T-helper 1 cell treated with Interleukin-12 subunit alpha and Interleukin-12 subunit beta and Interleukin-4 antibody, amounts not matched to agents 30 μg/mL and 1 μg/mL, for 36 hours (primary cell): ENCODE measurements around the gene TP53BP2.

Experiments used
- H3K27ac Mint-ChIP-seq: one replicate; pipeline ENCODE4 v1.8.0; 2021; ENCODE audit warnings: mild to moderate bottlenecking, mixed read lengths
- H3K27me3 Mint-ChIP-seq: one replicate; pipeline ENCODE4 v1.8.0; 2021; ENCODE audit warnings: low read depth, mixed read lengths
- H3K36me3 Mint-ChIP-seq: one replicate; pipeline ENCODE4 v1.8.0; 2021; ENCODE audit warnings: low read depth, mixed read lengths
- H3K4me1 Mint-ChIP-seq: one replicate; pipeline ENCODE4 v1.8.0; 2021; ENCODE audit warnings: low read depth, mixed read lengths
- H3K4me3 Mint-ChIP-seq: one replicate; pipeline ENCODE4 v1.8.0; 2021; ENCODE audit warnings: mild to moderate bottlenecking, moderate library complexity, mixed read lengths
- H3K9me3 Mint-ChIP-seq: one replicate; pipeline ENCODE4 v1.8.0; 2021; ENCODE audit warnings: mixed read lengths

Gene TP53BP2

DNA sequence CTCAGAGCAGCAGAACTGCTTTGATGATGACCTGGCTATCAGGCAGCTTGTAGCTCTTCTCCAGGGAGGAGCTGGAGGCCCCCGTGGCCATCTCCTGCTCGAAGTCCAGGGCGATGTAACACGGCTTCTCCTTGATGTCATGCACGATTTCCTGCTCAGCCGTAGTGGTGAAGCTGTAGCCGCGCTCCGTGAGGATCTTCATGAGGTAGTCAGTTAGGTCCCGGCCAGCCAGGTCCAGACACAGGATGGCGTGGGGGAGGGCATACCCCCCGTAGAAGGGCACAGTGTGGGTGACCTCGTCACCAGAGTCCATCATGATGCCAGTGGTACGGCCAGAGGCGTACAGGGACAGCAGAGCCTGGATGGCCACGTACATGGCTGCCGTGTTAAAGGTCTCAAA is 18.3 kb upstream of the TP53BP2 start:
- H3K4me3 Mint-ChIP-seq: no peak overlapping the region
- H3K27me3 Mint-ChIP-seq: peaks cover 44% of the 10 kb centered on the region
- no peaks in the 10 kb centered on the region for H3K4me1 Mint-ChIP-seq
- no peak overlapping the region for H3K27ac Mint-ChIP-seq
- no peaks in the 10 kb centered on the region for H3K36me3 Mint-ChIP-seq
- H3K9me3 Mint-ChIP-seq: no peaks in the 10 kb centered on the region

DNA sequence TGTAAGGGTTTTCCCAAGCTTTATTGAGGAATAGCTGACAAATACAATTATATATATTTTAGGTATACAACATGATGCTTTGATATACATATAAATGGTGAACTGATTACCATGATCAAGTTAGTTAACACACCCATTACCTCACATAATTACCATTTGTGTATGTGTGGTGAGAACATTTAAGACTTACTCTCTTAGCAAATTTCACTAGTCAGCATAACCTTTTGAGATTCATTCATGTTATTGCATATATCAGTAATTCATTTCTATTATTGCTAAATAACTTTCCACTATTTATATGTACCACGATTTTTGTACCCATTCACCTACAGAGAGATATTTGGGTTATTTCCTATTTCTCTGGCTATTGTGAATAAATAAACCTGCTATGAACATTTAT is 16.2 kb upstream of the TP53BP2 start:
- Mint-ChIP-seq H3K4me3 (no peak overlapping the region), H3K4me1 (no peaks in the 10 kb centered on the region), H3K36me3 (no peaks in the 10 kb centered on the region), H3K27me3 (peaks cover 33% of the 10 kb centered on the region), H3K27ac (no peak overlapping the region), H3K9me3 (no peaks in the 10 kb centered on the region)

GRCh38 chr1:223860051-223860622 is 14.4 kb upstream of the TP53BP2 start:
- Mint-ChIP-seq H3K9me3 (no peaks in the 10 kb centered on the region), H3K4me3 (no peak overlapping the region), H3K27ac (no peak overlapping the region), H3K36me3 (no peaks in the 10 kb centered on the region), H3K27me3 (peaks cover 22% of the 10 kb centered on the region), H3K4me1 (no peaks in the 10 kb centered on the region)

DNA sequence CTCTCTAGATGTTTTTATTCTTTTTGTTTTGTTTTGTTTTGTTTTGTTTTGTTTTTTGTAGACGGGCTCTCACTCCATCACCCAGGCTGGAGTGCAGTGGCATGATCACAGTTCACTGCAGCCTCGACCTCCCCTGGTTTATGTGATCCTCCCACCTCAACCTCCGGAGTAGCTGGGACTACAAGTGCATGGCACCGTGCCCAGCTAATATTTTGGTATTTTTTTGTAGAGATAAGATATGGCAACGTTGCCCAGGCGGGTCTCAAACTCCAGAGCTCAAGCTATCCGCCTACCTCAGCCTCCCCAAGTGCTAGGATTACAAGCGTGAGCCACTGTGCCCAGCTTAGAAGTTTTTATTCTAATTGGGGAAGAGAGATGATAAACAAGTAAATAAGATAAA is 13.3 kb upstream of the TP53BP2 start:
- H3K9me3 Mint-ChIP-seq: no peaks in the 10 kb centered on the region
- H3K4me1 Mint-ChIP-seq: no peaks in the 10 kb centered on the region
- H3K36me3 Mint-ChIP-seq: no peaks in the 10 kb centered on the region
- H3K27me3 Mint-ChIP-seq: peaks cover 22% of the 10 kb centered on the region
- no peak overlapping the region for H3K27ac Mint-ChIP-seq
- no peak overlapping the region for H3K4me3 Mint-ChIP-seq

DNA sequence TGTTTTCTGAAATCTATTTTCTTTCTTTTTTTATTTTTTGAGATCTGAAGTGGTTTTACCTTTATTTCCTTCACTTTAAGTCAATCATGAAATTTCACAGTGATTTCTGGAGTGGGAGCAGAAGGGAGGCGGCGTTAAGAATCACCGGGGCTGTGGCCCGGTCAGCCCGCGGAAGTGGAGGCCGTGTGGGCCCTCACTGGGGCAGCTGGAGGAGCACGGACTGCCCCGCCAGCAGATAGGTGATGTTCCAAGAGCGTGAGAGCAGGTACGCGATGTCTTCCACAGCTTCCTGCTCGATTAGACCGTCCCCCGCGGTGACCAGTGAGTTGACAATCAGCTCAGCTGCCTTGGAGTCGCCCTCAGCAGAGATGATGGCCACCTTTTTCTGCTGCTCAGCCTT is 10.6 kb upstream of the TP53BP2 start:
- H3K36me3 Mint-ChIP-seq: no peaks in the 10 kb centered on the region
- no peaks in the 10 kb centered on the region for H3K9me3 Mint-ChIP-seq
- H3K4me1 Mint-ChIP-seq: peaks cover 6% of the 10 kb centered on the region
- H3K27me3 Mint-ChIP-seq: peaks cover 25% of the 10 kb centered on the region
- H3K27ac Mint-ChIP-seq: no peak overlapping the region
- H3K4me3 Mint-ChIP-seq: no peak overlapping the region

DNA sequence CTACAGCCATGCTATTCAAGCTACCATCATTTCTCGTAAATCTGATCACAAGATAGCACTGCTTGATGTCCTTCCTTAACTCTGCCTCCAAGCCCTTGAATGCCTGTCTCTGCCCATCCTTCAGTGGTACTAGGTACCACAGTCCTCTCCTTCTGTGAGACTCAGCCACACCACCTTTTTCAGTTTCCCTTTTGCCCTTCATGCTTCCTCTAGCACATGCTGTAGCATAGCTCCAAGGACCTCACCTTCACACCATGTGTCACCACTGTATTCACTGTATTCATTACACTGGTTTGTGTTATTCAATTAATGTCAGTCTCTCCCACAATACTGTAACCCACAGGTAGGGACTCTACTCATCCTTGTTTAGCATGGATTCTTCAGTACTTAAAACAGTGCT is 8.0 kb upstream of the TP53BP2 start:
- Mint-ChIP-seq H3K27me3 (peaks cover 8% of the 10 kb centered on the region), H3K27ac (no peak overlapping the region), H3K4me1 (peaks cover 8% of the 10 kb centered on the region), H3K9me3 (peaks cover 6% of the 10 kb centered on the region), H3K4me3 (no peak overlapping the region), H3K36me3 (no peaks in the 10 kb centered on the region)

- Mint-ChIP-seq H3K27ac (no peak overlapping the region), H3K9me3 (peaks cover 6% of the 10 kb centered on the region), H3K4me1 (peaks cover 10% of the 10 kb centered on the region), H3K27me3 (peaks cover 4% of the 10 kb centered on the region), H3K36me3 (no peaks in the 10 kb centered on the region), H3K4me3 (no peak overlapping the region)
These were observed 7.5 kb upstream of the TP53BP2 start for GRCh38 chr1:223853275-223853674.

GRCh38 chr1:223852337-223852736 is 6.6 kb upstream of the TP53BP2 start:
- H3K27ac Mint-ChIP-seq: no peak overlapping the region
- H3K4me1 Mint-ChIP-seq: peaks cover 12% of the 10 kb centered on the region
- H3K4me3 Mint-ChIP-seq: no peak overlapping the region
- peaks cover 4% of the 10 kb centered on the region for H3K27me3 Mint-ChIP-seq
- H3K9me3 Mint-ChIP-seq: peaks cover 6% of the 10 kb centered on the region
- H3K36me3 Mint-ChIP-seq: no peaks in the 10 kb centered on the region

DNA sequence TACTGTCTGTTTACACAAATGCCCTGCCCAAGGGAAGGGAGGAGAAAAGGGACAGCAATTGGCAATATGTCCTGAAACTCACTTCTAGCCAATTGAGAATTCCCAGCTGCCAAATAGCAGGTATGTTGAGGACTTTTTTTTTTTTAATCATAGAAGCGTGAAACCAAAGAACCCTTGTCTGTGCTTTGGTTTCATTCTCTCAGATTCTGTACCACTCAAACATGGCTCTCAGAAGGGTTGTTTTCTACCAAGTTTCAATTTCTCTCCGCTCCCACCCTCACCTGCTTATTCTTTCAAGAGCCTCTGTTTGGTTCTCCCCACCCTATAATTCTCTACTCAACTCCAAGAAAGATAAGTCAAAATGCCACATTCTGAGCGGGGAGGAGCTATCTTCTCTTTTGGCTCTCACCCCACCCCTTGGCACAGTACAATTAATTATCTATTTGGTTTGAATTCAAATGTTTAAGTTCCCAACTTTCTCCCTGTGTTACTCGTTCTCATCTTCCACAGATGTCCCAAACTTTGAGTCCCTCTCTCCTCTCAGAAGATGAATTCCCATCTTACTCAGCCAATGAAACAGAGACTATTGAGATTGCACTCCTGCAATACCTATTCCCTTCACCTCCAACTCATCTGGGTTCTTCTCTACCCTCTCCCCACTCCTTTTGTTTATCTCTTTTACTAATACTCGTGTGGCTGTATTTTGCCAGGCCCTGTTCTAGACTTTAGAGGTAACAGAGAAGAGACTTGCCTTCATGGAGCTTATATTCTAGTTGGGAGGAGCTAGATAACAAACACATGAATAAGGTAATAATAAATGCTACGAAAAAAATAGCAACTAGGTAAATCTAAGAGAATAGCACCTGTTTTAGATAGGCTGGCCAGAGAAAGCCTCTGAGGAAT is 3.9 kb upstream of the TP53BP2 start:
- peaks cover 25% of the 10 kb centered on the region for H3K4me1 Mint-ChIP-seq
- peaks cover 4% of the 10 kb centered on the region for H3K27me3 Mint-ChIP-seq
- peaks cover 6% of the 10 kb centered on the region for H3K9me3 Mint-ChIP-seq
- H3K27ac Mint-ChIP-seq: no peak overlapping the region
- H3K36me3 Mint-ChIP-seq: peaks cover 4% of the 10 kb centered on the region
- no peak overlapping the region for H3K4me3 Mint-ChIP-seq

- Mint-ChIP-seq H3K27me3 (no peaks in the 10 kb centered on the region), H3K9me3 (peaks cover 6% of the 10 kb centered on the region), H3K27ac (no peak overlapping the region), H3K36me3 (peaks cover 4% of the 10 kb centered on the region), H3K4me3 (peak overlapping the region; percentile 12), H3K4me1 (peaks cover 31% of the 10 kb centered on the region)
These were observed 2.8 kb upstream of the TP53BP2 start for GRCh38 chr1:223848536-223848935.

DNA sequence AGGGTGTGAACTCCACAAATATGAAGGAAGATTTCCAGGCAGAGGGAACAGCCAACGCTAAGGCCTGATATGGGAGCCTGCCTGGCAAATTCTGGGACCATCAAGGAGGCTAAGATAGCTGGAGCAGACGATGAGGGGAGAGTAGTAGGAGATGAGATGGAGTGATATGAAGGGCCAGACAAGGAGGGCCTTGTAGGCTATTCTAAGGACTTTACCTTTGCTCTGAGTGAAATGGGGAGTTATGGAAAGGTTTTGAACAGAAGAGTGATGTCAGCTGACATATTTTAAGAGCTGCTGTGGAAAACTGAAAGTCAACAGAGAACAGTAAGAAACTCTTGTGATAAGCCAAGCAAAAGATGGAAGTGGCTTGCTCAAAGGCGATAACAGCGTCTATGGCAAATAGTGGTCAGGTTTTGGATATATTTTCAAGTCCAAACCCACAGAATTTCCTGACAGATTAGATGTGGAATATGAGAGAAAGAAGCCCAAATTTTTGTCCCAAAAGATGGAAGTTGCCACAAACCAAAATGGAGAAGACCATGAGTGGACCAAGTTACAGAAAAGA is 2.1 kb upstream of the TP53BP2 start:
- H3K36me3 Mint-ChIP-seq: peaks cover 4% of the 10 kb centered on the region
- H3K4me3 Mint-ChIP-seq: no peak overlapping the region
- no peak overlapping the region for H3K27ac Mint-ChIP-seq
- H3K9me3 Mint-ChIP-seq: peaks cover 6% of the 10 kb centered on the region
- H3K27me3 Mint-ChIP-seq: no peaks in the 10 kb centered on the region
- H3K4me1 Mint-ChIP-seq: peaks cover 30% of the 10 kb centered on the region

DNA sequence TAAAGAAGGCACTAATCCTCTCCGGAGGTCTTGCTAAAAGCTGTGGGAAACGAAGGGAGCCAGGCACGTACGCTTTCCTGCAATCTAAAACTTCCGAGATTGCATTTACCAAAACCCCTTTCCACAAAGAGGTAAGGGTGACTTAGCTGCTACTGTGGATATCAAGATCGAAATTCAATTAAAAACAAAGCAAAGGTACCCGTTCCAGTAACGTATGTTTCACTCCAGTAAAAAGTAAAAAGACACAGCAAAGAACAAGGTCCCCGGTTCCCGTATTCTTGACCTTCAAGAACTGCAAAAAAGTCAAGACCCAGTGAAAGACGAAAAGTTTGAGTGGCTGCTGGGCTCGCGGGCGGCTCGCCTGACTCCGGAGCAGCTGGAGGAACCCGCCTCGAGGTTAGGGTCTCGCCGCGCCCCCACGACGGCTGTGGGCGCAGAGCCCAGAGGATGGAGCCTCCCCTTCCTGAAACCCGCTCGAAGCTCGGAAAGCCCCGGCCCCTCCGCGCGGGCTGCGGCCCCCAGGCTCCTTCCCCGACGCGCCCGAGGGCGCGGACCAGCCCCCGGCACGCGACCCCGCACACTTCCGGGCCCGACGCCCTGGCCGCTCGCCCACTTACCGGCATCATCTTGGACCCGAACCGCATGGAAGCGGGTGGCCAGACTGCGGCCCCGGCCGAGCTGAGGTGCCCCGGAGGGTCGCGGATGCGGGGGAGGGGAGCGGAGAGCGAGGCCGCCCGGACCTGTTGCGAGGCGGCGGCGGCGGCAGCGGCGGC is 524 bp downstream of the TP53BP2 start:
- H3K4me1 Mint-ChIP-seq: peaks cover 36% of the 10 kb centered on the region

DNA sequence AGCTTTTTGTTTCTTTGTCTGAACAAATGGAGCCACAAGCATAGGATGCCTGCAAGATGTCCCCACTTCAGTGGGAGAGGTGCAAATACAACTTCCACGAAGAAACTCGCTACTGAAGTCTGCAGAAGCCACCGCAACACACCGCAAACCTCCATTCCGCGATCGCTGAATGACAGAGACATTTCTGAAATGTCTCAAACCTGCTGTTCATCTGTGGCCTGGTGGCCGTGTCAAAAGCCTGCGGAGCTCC is 1.0 kb downstream of the TP53BP2 start:
- H3K4me1 Mint-ChIP-seq: peaks cover 37% of the 10 kb centered on the region
- H3K4me3 Mint-ChIP-seq: peak overlapping the region; percentile 95
- no peaks in the 10 kb centered on the region for H3K27me3 Mint-ChIP-seq
- H3K36me3 Mint-ChIP-seq: peaks cover 5% of the 10 kb centered on the region
- H3K27ac Mint-ChIP-seq: peak overlapping the region; percentile 97
- peaks cover 2% of the 10 kb centered on the region for H3K9me3 Mint-ChIP-seq

More for the DNA sequence above, 524 bp downstream of the TP53BP2 start:
- H3K4me3 Mint-ChIP-seq: peak overlapping the region; percentile 95
- H3K9me3 Mint-ChIP-seq: peaks cover 6% of the 10 kb centered on the region
- peaks cover 5% of the 10 kb centered on the region for H3K36me3 Mint-ChIP-seq
- no peaks in the 10 kb centered on the region for H3K27me3 Mint-ChIP-seq
- H3K27ac Mint-ChIP-seq: peak overlapping the region; percentile 97

- peaks cover 5% of the 10 kb centered on the region for H3K36me3 Mint-ChIP-seq
- H3K4me3 Mint-ChIP-seq: peak overlapping the region; percentile 95
- no peaks in the 10 kb centered on the region for H3K9me3 Mint-ChIP-seq
- H3K4me1 Mint-ChIP-seq: peaks cover 37% of the 10 kb centered on the region
- no peaks in the 10 kb centered on the region for H3K27me3 Mint-ChIP-seq
- peak overlapping the region; percentile 97 for H3K27ac Mint-ChIP-seq
These were observed 1.6 kb downstream of the TP53BP2 start for GRCh38 chr1:223843934-223844786.
